Upper lobe of left lung (tissue), 4 donors: Measurements from ENCODE around the gene GNB1L.

ENCODE experiments used
- CTCF ChIP-seq, 6 experiments: fragments of 450-650 bp in 4 of 6; fragments of 200-600 bp in 2 of 6; sonication (generic) in 2 of 6; IDR thresholded peaks; one replicate each; pipeline ENCODE4 v1.5.1; 2016 to 2019; ENCODE audit warnings: antibody characterized with exemption in 6 of 6
- EP300 ChIP-seq, 4 donors: sonication (generic); formaldehyde crosslinking; IDR thresholded peaks; one replicate each; pipeline ENCODE4 v1.5.1; 2017; ENCODE audit warnings: antibody characterized with exemption in 4 of 4, control low read depth in 2 of 4
- POLR2A ChIP-seq, 4 donors: fragments of 450-650 bp; IDR thresholded peaks; one replicate each; pipeline ENCODE4 v1.5.1; 2016 to 2017; ENCODE audit warnings: antibody characterized with exemption in 4 of 4, mild to moderate bottlenecking in 2 of 4

GRCh38 chr22:19876314-19876940, 21.8 kb upstream of the GNB1L start:
- TF ChIP-seq CTCF (IDR thresholded peaks at IDR 0.05) (no peak), POLR2A (IDR thresholded peaks at IDR 0.05) (no peak), EP300 (IDR thresholded peaks at IDR 0.05) (no peak)
